Subcutaneous adipose tissue (tissue), 4 donors: ENCODE measurements around the gene ABI1. TPM values are rescaled to one million over a fixed set of nuclear protein-coding genes. Genes with fewer than 3 reads are reported as not detected.

ENCODE experiments used
- CTCF ChIP-seq: fragments of 450-650 bp; IDR thresholded peaks from one replicate; pipeline ENCODE4 v1.5.1; 2016; ENCODE audit warnings: low read depth, mild to moderate bottlenecking, control low read depth, antibody characterized with exemption, moderate library complexity
- total RNA-seq, 4 donors: library from RNA; depleted of rRNA; stranded (reverse); fragments of >200 nt; gene quantifications; one replicate each; pipeline ENCODE4 v1.1.0, GENCODE V29; 2016

The ABI1 gene
- total RNA-seq, 4 donors from 2014 or later = 38.2 to 65.4 (median 48.1) TPM

- no peak for TF ChIP-seq CTCF
Measured at GRCh38 chr10:26805567-26806245, 55.1 kb downstream of the ABI1 start.

- TF ChIP-seq CTCF = no peak
Measured at GRCh38 chr10:26804418-26805393, 56.1 kb downstream of the ABI1 start.

GRCh38 chr10:26803849-26804248, 56.9 kb downstream of the ABI1 start:
- no peak for TF ChIP-seq CTCF

GRCh38 chr10:26802527-26802926, 58.2 kb downstream of the ABI1 start:
- TF ChIP-seq CTCF = no peak

GRCh38 chr10:26801831-26802230, 58.9 kb downstream of the ABI1 start:
- no peak for TF ChIP-seq CTCF

- no peak for TF ChIP-seq CTCF
Measured at GRCh38 chr10:26801274-26801673, 59.5 kb downstream of the ABI1 start.

- no peak for TF ChIP-seq CTCF
Measured at GRCh38 chr10:26800468-26800867, 60.3 kb downstream of the ABI1 start.
